ENCODE results near the gene PGC. TPM values are rescaled to one million over a fixed set of nuclear protein-coding genes. Genes with fewer than 3 reads are reported as not detected.

Gene PGC
- total and polyA plus RNA-seq, 10 donors = 0.26 to 0.74 (median 0.48) TPM; not detected in 7

DNA sequence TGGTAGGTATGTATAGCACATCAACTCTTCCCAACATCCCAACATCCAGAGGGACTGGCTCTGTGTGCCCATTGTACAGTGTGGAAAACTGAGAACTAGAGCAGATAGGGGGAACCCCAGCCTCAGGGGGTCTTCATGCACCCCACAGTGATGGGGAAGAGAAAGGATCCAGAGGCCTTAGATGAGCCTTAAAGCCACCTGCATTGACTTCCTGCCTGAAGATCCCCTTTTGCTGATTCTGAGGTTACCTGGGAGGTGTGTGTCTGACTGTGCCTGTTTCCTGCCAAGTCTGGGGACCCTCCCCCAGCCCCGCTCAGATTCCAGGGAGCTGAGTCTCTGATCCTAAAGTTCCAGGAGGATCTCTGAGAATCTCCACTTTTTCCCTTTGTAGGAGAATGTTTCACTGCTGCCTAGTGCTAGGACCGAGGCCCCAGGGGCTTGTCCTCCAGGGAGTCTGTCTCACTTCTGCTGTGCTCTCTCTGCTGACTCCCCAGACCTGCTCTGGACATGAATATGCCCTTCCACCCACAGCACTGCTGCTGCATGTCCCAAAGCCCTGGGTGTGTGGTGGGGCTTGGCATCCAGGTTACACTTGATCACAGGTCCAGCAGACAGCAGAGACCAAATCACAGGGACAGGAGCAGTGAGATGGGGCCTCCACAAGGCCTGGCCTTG, 12.8 kb upstream of the PGC start:
- WGBS, 5 donors = 50 to 89% (median 85%) methylated on average over 2 of the region's 2 CpGs
- H3K4me3 ChIP-seq = no peak overlapping the region
- TF ChIP-seq POLR2A (IDR thresholded peaks at IDR 0.05) (no peak), POLR2AphosphoS5 (IDR thresholded peaks at IDR 0.05) (no peak)
- TF ChIP-seq, protein P1, sequence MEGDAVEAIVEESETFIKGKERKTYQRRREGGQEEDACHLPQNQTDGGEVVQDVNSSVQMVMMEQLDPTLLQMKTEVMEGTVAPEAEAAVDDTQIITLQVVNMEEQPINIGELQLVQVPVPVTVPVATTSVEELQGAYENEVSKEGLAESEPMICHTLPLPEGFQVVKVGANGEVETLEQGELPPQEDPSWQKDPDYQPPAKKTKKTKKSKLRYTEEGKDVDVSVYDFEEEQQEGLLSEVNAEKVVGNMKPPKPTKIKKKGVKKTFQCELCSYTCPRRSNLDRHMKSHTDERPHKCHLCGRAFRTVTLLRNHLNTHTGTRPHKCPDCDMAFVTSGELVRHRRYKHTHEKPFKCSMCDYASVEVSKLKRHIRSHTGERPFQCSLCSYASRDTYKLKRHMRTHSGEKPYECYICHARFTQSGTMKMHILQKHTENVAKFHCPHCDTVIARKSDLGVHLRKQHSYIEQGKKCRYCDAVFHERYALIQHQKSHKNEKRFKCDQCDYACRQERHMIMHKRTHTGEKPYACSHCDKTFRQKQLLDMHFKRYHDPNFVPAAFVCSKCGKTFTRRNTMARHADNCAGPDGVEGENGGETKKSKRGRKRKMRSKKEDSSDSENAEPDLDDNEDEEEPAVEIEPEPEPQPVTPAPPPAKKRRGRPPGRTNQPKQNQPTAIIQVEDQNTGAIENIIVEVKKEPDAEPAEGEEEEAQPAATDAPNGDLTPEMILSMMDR (IDR thresholded peaks at IDR 0.05 in 8 of 11, conservative IDR thresholded peaks at IDR 0.05 in 3 of 11) = no peak
- H3K27me3 ChIP-seq (replicated peaks in 1 of 7) = peaks cover 0 to 5% (median 0%) of the 10 kb centered on the region in 7 donors
- no peak overlapping the region for H3K27ac ChIP-seq
- no peaks in the 10 kb centered on the region for H3K36me3 ChIP-seq
- no peaks in the 10 kb centered on the region for H3K9me3 ChIP-seq
- H3K4me1 ChIP-seq = no peaks in the 10 kb centered on the region
- intact Hi-C loops (cut with DNase I; ENCODE audit: low total_unique reads) = no loop called here
- DNase-seq = no peak

DNA sequence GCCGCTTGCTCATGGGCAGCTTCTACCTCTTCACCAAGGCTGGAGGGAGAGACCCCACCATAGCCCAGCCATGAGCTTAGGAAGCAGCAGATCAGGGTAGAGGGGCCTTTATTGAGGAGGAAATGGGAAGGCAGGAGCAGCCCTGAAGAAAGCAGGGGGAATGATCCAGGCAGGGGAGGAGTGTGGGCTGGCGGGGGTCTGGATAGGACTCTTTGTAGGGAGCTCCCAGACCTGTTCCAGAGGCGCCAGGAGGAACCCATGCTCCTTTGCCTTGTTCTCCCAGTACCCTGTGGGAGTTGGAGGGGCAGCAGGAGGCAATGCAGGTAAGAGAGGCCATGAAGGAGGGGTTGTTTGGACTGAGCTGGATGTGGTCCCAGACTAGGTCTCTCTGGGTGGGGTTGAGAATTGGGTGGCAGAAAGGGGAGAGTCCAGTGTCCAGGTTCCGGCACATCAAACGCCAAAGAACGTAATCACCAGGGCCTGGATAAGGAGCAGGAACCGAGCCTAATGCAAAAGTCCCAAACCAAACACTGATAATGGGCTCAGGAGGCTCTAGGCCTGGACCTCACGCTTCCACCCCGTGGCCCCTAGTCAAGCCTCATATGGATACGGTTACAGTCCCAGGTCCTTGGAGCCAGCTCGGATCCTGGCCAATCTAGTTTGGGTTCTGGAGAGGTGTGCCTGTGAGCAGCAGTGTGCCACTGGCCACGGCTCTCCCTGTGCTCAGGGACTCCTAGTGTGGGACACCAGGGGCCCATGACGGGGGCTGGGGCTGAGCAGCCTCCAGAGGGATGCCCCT, 12.1 kb upstream of the PGC start:
- Histone ChIP-seq H3K27ac (no peak overlapping the region), H3K4me1 (no peaks in the 10 kb centered on the region), H3K9me3 (no peaks in the 10 kb centered on the region), H3K4me3 (no peak overlapping the region), H3K27me3 (replicated peaks in 1 of 7) (peaks cover 0 to 5% (median 0%) of the 10 kb centered on the region in 7 donors), H3K36me3 (no peaks in the 10 kb centered on the region)
- intact Hi-C loops (cut with DNase I; ENCODE audit: low total_unique reads) = no loop called here
- TF ChIP-seq POLR2AphosphoS5 (IDR thresholded peaks at IDR 0.05) (no peak), POLR2A (IDR thresholded peaks at IDR 0.05) (no peak)
- TF ChIP-seq, protein P1 (IDR thresholded peaks at IDR 0.05 in 8 of 11, conservative IDR thresholded peaks at IDR 0.05 in 3 of 11) = no peak
- DNase-seq = no peak
- WGBS, 5 donors = 88 to 99% (median 91%) methylated on average over 13 of the region's 13 CpGs

DNA sequence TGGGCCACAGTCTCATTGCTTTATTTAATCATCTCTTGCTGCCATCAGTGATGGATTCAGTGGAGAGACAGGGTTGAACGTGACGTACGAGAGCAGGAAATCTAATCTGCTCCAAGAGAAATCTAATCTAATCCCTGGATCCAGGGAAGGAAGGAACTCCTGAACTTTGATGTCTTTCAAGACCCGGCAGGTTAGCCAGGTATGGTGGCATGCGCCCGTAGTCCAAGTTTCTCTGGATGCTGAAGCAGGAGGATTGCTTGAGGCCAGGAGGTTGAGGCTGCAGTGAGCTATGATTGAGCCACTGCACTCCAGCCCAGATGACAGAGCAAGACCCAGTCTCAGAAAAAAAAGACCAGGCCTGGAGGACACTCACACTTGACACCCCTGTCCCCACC, 11.4 kb upstream of the PGC start:
- intact Hi-C loops (cut with DNase I; ENCODE audit: low total_unique reads) = no loop called here

More for the DNA sequence above, 11.4 kb upstream of the PGC start:
- Histone ChIP-seq H3K36me3 (no peaks in the 10 kb centered on the region), H3K27me3 (replicated peaks in 1 of 7) (peaks cover 0 to 5% (median 0%) of the 10 kb centered on the region in 7 donors), H3K9me3 (no peaks in the 10 kb centered on the region), H3K4me1 (no peaks in the 10 kb centered on the region), H3K27ac (no peak overlapping the region), H3K4me3 (no peak overlapping the region)
- no peak for DNase-seq
- 86 to 94% (median 91%) methylated on average over 6 of the region's 6 CpGs for WGBS, 5 donors
- no peak for TF ChIP-seq POLR2A (IDR thresholded peaks at IDR 0.05)
- no peak for TF ChIP-seq POLR2AphosphoS5 (IDR thresholded peaks at IDR 0.05)
- TF ChIP-seq, protein P1 (IDR thresholded peaks at IDR 0.05 in 8 of 11, conservative IDR thresholded peaks at IDR 0.05 in 3 of 11) = no peak
